Hematopoietic multipotent progenitor cell (in vitro differentiated cells): ENCODE measurements around the gene ATP8A2. TPM values are rescaled to one million over a fixed set of nuclear protein-coding genes. Genes with fewer than 3 reads are reported as not detected.
"Not testable (repeated sequence)": the region's sequence is repeated elsewhere in the genome, so short reads cannot be mapped to it uniquely, and the experiment has no call there.

Source experiments
- DNase-seq, 3 donors: peaks; one replicate each; pipeline ENCODE4 v3.0.0-alpha.2; 2011 to 2015; ENCODE audit warnings: low read depth in 2 of 3, low spot score in 2 of 3
- total RNA-seq: library from RNA; depleted of rRNA; stranded (reverse); fragments of >200 nt; gene quantifications from one replicate; pipeline ENCODE4 v1.2.3, GENCODE V29; 2012

ATP8A2 gene
- total RNA-seq, 1 donor, result under 0.01 TPM

- no peak for DNase-seq
These were observed 568.4 kb downstream of the ATP8A2 start for GRCh38 chr13:25939961-25940687.

GRCh38 chr13:25943081-25943480 lies 571.3 kb downstream of the ATP8A2 start:
- DNase-seq, result no peak

- DNase-seq, result no peak
These were observed 571.9 kb downstream of the ATP8A2 start for GRCh38 chr13:25943658-25944057.

- DNase-seq, result no peak
These were observed 573.8 kb downstream of the ATP8A2 start for GRCh38 chr13:25945596-25945995.

- no peak for DNase-seq
These were observed 574.5 kb downstream of the ATP8A2 start for GRCh38 chr13:25946321-25946720.

GRCh38 chr13:25948910-25949309 lies 577.1 kb downstream of the ATP8A2 start:
- no peak for DNase-seq

- no peak for DNase-seq
These were observed 580.1 kb downstream of the ATP8A2 start for GRCh38 chr13:25951831-25952230.

GRCh38 chr13:25954080-25954479 lies 582.3 kb downstream of the ATP8A2 start:
- DNase-seq, result not testable (repeated sequence)

GRCh38 chr13:25954943-25955342 lies 583.2 kb downstream of the ATP8A2 start:
- DNase-seq, result not testable (repeated sequence)

- DNase-seq, result no peak
These were observed 587.2 kb downstream of the ATP8A2 start for GRCh38 chr13:25958986-25959385.

- no peak for DNase-seq
These were observed 589.5 kb downstream of the ATP8A2 start for GRCh38 chr13:25961294-25961693.

GRCh38 chr13:25963674-25964073 lies 591.9 kb downstream of the ATP8A2 start:
- DNase-seq, result no peak

- DNase-seq, result no peak
These were observed 593.8 kb downstream of the ATP8A2 start for GRCh38 chr13:25965596-25965995.

- no peak for DNase-seq
These were observed 594.3 kb downstream of the ATP8A2 start for GRCh38 chr13:25966086-25966485.

GRCh38 chr13:25967144-25967543 lies 595.4 kb downstream of the ATP8A2 start:
- DNase-seq, result no peak

GRCh38 chr13:25971047-25971446 lies 599.3 kb downstream of the ATP8A2 start:
- DNase-seq, result no peak

GRCh38 chr13:25971459-25972145 lies 599.8 kb downstream of the ATP8A2 start:
- peak in 1 of 3 donors; percentile 18 for DNase-seq

- no peak for DNase-seq
These were observed 601.3 kb downstream of the ATP8A2 start for GRCh38 chr13:25973085-25973484.

GRCh38 chr13:25973576-25973975 lies 601.8 kb downstream of the ATP8A2 start:
- DNase-seq, result no peak

- DNase-seq, result no peak
These were observed 605.4 kb downstream of the ATP8A2 start for GRCh38 chr13:25977216-25977615.

GRCh38 chr13:25977671-25978070 lies 605.9 kb downstream of the ATP8A2 start:
- no peak for DNase-seq

GRCh38 chr13:25978961-25979360 lies 607.2 kb downstream of the ATP8A2 start:
- no peak for DNase-seq
